ENCODE measurements around the gene OR51T1.
"Not testable (repeated sequence)": the region's sequence is repeated elsewhere in the genome, so short reads cannot be mapped to it uniquely, and the experiment has no call there.

OR51T1 gene, protein sequence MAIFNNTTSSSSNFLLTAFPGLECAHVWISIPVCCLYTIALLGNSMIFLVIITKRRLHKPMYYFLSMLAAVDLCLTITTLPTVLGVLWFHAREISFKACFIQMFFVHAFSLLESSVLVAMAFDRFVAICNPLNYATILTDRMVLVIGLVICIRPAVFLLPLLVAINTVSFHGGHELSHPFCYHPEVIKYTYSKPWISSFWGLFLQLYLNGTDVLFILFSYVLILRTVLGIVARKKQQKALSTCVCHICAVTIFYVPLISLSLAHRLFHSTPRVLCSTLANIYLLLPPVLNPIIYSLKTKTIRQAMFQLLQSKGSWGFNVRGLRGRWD

DNA sequence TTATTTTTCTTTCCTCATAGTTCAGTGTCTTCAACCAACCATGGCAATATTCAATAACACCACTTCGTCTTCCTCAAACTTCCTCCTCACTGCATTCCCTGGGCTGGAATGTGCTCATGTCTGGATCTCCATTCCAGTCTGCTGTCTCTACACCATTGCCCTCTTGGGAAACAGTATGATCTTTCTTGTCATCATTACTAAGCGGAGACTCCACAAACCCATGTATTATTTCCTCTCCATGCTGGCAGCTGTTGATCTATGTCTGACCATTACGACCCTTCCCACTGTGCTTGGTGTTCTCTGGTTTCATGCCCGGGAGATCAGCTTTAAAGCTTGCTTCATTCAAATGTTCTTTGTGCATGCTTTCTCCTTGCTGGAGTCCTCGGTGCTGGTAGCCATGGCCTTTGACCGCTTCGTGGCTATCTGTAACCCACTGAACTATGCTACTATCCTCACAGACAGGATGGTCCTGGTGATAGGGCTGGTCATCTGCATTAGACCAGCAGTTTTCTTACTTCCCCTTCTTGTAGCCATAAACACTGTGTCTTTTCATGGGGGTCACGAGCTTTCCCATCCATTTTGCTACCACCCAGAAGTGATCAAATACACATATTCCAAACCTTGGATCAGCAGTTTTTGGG, at the start of gene OR51T1:
Gene OR51T1 (plus strand): TSS at position 41 of the 641 bp plus-strand sequence. CDS start 0 bp downstream, at position 41.
- DNase-seq: no peak

DNA sequence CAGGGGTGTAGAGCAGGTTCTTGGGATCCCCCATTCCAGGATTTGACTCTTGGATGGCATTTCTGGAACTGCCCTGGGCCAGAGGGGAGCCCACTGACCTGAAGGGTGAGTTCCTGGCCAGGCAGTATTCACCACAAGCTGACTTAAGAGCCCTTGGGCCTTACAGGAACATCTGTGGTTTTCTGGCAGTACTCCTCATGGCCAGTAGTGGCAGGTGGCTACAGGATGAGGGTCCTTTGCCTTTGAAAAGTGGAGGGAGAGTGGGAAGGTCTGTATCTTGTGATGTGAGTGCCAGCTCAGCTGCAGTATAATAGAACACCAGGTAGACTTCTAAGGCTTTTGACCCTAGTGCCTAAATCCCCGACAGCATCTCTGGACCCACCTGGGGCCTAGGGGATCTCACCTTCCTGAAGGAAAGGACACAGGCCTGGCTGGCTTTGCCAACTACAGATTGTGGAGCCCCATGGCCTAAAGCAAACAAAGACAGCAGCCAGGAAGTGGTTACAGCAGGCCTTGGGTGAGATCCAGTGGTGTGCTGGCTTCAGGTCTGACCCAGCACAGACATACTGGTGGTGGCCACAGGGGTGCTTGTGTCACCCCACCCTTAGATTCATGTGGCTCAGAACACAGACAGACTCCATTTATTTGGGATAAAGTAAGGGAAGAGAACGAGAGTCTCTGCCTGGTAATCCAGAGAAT, 41.7 kb upstream of the OR51T1 start:
- DNase-seq: no peak

DNA sequence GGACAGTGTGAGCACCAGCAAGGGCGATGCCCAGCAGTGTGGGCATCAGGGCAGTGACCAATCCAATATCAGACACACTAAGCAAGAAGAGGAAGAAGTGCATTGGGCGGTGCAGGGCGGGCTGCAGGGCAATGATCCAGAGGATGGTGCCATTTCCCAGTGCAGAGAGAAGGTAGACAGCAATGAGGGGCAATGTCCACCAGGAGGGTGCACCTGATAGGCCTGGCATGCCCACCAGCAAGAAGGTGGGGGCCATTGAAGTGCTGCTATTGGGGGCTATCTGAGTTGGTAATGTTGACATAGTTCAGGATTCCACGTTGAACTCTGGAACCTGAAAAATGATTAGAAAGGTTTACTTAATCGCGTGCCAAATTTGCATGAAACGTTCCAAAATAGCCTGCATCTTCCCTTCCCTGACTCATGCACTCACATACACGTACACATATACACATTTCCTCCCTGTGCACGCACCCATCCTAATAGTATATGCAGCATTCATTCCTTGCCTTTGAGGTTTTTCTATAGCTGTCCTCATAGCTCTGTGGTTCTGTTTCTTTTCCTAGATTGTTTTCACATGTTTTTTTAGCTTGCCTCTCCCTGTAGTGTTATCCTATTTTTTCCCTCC, 32.7 kb upstream of the OR51T1 start, which contains the start of gene OR51S1:
Gene OR51S1 (minus strand): TSS at position 301 of the 625 bp plus-strand sequence. CDS start 0 bp downstream, at position 301.
- no peak for DNase-seq

DNA sequence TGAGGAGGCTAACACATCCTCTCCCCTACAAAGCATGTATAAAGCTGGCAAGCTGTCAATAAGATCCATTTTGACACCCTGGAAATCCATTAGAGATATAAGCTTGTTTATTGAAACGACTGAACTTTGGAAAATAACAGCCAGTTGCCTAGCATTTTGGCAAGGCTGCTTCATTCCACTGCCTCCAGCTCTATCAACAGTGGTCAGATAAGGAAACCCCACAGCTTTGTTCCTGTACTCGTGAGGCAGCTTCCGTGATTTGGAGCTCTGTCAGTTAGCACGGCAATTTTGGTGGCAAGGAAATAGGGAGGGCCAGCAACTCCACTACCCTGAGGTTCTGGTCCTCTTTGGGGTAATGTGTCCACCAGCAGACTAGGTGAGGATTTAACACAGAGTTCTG, 30.7 kb upstream of the OR51T1 start:
- DNase-seq: no peak

DNA sequence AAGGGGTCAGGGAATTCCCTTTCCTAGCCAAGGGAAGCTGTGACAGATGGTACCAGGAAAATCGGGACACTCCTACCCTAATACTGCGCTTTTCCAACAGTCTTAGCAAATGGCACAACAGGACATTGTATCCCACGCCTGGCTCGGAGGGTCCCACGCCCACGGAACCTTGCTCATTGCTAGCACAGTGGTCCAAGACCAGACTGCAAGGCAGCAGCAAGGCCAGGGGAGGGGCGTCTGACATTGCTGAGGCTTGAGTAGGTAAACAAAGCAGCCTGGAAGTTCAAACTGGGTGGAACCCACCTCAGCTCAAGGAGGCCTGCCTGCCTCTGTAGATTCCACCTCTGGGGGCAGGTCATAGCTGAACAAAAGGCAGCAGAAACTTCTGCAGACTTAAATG, 27.4 kb upstream of the OR51T1 start:
- not testable (repeated sequence) for DNase-seq

DNA sequence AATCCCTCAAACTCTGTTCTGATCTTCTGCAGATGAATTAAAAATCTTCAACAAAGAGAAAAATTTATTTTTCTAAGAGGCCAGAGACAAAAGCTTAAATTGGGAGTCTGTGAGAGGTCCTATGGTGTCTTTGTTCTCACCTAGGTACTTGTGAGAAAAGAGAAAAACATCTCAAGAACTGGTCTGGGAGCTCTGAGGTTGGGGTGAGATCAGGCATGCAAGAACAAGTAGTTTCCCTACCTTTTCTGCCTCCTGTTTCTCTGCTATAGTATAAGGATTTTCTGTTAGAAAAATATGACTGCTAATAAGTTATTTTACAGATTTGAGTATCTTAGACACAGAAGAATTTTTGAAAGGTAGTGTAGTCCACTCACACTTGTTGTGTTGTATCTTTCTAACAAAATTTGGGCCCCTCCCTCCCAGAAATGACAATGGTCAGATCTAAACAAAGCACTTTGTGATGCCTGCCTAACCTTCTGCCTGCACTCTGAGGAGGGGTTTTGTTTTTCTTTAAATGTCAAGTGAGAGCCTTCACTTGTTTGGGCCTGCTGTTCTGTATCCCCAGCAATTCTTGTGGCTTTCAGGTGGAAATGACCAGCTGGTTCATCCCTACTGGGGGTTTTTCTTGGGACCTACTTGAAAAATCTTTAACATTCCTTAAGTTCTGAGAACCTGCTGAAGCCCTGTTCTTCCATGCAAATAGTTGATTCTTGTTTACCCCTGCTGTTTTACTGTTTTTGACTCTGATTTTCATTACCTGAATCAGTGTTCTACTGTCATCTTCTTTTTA, 19.1 kb upstream of the OR51T1 start:
- DNase-seq: no peak

DNA sequence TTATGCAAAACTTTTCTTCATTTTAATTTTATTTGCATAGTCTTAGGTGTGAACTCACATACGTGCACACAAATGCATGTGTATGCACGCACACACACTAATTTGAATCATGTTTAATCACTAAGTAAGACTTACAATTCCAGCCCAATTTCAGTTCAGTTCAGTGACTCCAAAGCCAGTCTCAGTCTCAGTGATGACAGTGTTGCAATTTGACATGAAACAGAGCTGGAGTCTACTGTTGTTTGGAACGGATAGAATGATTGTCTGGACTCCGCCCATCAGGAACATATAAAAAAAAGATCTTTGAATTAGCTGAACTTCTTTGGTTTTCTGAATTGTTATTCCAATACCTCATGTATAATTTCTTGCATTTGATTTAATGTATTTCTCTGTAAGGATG, 17.8 kb upstream of the OR51T1 start:
- no peak for DNase-seq

DNA sequence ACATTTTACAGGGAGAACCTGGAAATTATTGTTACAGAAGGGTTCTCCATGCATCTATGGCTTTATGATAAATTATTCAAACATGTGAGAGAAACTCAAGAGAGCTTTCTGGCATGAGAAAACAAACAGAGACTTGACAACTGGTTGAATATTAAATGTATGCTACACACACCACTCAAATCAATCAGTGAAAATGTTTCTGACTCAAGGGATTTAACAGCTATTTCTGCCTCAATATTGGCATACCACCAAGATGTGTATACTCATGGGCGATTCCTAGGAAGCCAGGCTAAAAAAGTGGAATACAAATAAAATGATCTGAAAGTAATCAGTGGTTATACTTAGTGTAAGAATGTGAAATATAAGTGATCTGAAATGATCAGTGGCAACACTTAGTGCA, 15.8 kb upstream of the OR51T1 start:
- DNase-seq: no peak

DNA sequence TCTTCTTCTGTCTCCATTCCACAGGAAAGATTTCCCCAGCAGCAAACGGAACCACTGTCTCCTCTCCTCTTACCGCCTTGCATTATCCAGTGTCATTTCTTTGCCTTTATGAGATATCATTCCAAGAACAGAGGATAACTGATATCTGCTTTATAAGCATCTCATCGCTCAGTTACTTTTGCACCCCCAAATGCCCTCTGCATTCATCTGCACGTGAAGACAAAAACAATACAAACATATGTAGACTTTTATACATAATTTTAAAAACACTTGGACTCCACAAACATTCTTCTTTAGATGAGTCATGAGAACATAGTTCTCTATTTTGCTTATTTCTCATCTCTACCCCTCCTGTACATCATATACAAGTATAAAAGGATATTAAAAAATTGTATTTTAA, 512 bp upstream of the OR51T1 start:
- no peak for DNase-seq

DNA sequence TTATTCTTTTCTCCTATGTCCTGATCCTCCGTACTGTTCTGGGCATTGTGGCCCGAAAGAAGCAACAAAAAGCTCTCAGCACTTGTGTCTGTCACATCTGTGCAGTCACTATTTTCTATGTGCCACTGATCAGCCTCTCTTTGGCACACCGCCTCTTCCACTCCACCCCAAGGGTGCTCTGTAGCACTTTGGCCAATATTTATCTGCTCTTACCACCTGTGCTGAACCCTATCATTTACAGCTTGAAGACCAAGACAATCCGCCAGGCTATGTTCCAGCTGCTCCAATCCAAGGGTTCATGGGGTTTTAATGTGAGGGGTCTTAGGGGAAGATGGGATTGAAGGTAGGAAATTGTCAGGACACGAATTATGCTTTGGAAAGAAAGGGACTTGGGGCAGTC, 843 bp downstream of the OR51T1 start:
- DNase-seq: no peak

DNA sequence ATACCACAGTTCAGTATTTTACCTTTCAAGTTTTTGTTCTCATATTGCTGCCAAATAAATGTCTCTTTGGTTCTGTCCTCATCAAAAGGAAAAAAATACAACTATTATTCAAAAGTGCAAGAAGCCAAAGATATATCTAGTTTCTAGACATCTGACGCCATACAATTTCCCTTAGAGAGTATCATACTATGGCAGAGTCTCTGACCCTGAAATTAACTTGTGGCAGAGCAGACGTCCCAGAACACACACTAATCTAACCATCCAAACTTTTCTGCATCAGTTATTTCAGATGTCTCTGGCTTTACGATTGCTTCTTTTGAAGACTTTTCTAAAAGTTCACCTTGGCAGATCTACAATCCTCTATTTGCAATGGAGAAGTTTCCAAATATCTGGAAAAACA, 2.7 kb downstream of the OR51T1 start:
- no peak for DNase-seq

DNA sequence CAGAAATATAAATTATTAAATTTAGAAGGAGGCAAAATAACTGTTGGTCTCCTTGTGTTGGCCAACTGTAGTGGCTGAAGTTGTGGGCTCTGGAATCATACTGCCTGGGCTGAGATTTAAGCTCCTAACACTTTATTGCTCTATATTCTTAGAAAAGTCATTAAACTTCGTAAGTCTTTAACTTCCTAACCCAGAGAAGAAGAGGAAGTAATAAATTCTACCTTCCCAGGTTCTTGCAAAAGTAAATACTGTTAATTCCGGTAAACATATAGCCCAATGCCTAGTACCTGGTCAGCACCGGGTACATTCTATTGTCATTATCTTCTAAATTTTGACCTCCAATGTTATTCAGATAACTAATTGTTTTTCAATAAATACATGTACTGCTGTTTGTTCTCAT, 4.5 kb downstream of the OR51T1 start:
- DNase-seq: no peak

DNA sequence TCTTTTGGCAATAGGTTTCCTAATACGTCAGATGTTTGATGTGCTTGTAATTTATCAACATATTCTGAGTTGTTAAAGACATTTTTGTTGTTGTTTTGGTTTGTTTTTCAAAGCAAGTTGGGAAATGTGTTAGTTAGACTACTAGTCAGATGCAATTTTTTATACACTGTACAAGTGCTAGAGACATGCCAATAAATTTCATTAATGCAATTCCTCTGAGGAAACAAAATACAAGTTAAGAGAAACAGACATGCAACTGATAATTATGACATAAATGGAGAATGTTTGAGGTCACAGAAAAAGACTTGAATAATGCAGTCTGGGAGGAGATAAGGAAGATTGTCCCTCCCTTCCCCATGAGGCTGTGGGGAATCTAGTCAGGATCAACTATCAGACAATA, 5.9 kb downstream of the OR51T1 start:
- DNase-seq: no peak

DNA sequence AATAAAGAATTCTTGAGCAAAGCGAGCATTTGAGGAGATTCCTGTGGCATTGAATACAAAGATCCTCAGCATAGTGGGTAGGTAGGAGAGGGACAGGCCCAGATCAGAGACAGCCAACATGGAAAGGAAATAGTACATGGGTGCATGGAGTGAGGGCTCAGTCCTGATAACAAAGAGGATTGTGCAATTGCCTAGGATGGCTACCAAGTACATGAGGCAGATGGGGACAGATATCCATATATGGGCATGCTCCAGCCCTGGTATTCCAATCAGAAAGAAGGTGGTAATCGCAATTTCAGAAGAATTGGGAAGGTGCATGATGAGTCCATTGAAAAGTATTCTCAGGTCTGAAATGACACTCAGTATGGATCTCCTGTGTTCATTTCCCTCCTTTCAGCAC, 8.6 kb downstream of the OR51T1 start:
- no peak for DNase-seq

DNA sequence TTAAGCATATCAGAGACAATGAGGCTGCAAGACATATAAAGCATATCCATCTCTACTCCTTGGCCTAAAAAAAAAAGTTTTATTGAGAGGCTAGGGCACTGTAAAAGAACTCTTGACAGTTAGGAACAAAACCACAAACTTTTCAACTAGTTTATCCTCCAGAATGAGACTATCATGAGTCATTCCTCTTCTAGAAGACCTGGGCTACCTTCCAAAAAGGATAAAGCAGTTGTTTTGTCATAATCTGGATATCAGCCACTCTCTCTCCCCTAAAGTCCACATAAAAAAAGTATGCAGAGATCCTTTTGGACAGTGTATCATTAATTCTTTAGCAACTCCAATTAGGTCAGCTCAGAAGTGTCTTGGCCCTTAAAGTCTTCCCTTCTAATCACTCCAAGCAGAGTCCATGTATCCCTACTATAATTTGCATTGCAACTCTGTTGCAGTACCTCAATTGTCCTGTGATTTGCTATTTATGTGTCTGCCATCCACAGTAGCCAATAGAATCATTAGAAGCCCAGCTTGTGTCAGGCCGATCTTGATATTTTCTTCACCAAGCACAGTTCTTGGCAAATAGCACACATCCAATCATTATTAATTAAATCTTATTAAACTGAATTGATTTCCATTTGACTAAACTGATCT, 10.4 kb downstream of the OR51T1 start:
- no peak for DNase-seq

DNA sequence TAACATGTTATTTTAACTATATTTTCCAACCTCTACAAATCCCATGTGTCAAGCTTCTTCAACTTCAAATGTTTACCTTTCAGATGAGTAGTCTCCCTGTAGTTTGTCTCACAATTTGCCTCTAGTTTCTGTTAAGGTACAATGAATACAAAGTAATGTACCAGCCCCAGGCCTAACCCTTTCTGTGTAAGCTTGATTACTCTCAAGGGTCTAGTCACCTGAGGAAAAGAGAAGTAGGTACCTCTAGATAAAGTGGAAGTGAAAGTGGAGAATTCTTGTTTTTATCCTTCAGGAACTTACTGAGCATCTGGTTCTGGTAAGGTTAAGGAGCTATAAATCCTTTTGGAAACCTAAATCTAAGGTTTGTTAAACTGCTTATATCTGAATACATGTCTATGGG, 21.8 kb downstream of the OR51T1 start, which contains the start of gene OR51A7:
Gene OR51A7 (plus strand): TSS at position 300 of the 400 bp plus-strand sequence. CDS start 3,587 bp downstream, outside the sequence.
- DNase-seq: no peak

DNA sequence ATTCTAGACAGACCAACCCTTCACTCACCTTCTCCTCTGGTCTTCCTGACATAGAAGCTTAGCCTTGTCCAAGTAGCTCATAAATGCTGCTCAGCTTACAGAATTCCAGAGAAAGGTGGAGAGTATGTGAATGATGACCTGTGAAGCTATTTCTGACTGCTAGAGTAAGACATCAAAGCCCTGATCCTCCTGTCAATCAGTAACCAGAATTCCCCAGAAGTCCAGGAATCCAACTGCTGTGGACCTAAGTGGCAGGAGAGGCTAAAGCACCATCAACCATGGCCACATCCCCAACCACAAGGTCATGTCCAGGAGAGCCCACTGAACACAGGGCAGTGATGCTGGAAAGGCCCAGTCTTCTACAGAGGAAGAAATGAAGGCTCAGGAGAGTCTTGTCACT, 34.9 kb downstream of the OR51T1 start:
- no peak for DNase-seq

DNA sequence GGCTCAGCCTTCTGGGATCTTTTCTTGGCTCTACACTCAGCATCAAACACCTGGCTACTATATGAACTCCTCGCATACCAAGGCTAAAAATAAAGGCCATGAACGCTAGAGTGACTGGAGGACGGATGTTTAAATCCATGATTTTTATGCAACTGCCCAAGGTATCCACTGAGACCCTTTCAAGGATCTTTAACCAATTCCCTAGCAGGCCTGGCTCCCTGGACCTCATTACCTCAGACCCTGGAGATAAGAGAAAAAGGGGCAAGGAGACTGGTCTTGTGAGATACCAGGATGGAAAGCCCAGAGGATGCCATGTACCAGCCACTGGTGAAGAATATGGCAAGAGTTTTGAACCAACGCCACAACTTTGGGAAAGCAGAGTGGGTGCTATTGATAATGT, 37.5 kb downstream of the OR51T1 start, which contains the start of gene OR51G2:
Gene OR51G2 (minus strand): TSS at position 101 of the 400 bp plus-strand sequence. CDS start 3,687 bp downstream, outside the sequence.
- DNase-seq: no peak

DNA sequence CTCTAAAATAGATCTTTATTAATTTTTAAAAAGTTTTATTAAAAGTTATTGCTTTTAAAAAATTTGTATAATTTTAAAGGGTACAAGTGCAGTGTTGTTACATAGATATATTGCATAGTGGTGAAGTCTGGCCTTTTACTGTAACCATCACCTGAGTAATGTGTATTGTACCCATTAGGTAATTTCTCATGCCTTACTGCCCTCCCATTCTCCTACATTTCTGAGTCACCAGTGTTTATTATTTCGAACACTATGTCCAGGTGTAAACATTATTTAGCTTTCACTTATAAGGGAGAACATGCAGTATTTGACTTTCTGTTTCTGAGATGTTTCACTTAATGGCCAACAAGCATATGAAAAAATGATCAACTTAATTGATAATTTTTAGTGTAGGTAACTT, 40.1 kb downstream of the OR51T1 start:
- DNase-seq: no peak

DNA sequence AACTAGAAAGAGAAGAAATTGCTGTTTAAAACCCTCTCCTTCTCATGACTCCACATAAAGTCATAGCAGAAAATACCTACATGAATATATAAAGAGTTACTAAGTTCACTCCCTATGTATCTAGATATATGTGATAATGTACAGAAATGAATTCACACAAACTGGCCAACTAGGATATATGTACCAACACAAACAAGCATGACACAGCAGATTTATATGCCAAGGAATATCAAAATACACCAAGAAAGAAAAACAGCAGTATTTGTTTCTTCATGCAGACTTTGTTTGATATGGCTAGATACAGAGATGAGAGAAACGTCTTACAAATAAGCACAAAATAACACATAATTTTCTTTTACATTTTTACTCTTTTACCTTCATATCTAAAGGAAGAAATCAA, 40.6 kb downstream of the OR51T1 start:
- DNase-seq: no peak

DNA sequence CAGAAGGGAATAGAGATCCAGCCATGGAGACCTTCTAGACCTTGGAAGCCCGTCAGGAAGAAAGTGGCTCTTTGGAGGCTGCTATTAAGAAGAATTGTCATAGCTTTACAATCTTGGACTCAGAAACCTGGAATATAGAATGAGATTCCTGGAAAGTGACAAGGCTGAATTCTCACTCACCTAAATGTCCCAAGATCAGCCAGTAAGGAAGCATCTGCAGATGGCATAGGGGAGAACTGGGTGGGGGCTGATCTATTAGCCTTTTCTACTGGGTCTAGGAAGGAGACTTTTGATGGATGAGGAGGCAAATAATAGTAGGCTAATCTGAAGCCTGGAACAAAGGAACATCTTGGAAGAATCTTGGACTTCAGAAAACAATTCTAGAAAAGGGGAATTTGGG, 42.5 kb downstream of the OR51T1 start, which contains the start of gene OR51G1:
Gene OR51G1 (minus strand): TSS at position 101 of the 400 bp plus-strand sequence. CDS start 0 bp downstream, at position 101.
- no peak for DNase-seq

DNA sequence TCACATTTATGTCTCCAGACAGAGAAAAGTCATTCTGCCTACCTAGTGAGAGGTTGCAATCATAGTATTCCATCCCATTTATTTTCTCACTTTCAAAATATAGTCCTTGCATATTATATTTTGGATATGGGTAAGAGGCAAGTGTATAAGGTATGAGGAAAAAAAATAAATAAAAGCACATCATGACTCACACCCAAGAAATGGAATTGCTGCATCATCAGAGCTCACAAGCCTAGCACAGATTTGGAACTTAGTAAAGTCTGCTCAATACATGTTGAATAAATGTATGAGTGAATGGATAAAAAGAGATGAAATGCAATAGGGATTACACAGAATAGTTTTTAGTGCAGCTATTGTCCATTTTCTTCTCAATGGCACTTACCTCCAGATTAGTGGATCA, 44.9 kb downstream of the OR51T1 start:
- DNase-seq: no peak

All from CD4-positive, alpha-beta T cell treated with Interleukin-17A for 4 hours (primary cell).